ENCODE measurements around the gene OR51I1. TPM values are rescaled to one million over a fixed set of nuclear protein-coding genes. Genes with fewer than 3 reads are reported as not detected.

The OR51I1 gene
- total RNA-seq, 1 experiment from 2014 or later = not detected

DNA sequence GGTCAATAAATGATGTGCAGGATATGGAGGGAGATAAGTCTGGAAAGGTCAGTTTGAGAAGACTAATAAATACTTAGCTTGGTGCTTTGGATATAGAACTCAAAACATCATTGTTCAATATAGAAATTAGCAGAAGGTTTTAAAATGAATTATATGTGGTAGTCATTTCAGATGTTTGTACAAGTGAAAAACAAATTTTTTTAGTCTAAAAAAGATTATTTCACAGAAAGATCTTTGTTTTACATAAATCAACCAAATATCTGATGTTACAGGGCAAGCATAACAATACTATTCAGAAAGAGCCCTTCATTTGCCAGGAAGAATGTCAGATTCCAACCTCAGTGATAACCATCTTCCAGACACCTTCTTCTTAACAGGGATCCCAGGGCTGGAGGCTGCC lies 47.1 kb upstream of the OR51I1 start, which contains the start of gene OR52D1:
Gene OR52D1 (plus strand): TSS at position 301 of the 400 bp plus-strand sequence. CDS start 22 bp downstream, at position 323.
- Histone ChIP-seq H3K23me2 (ENCODE audit: insufficient read length, low read depth, low read length, poor library complexity, severe bottlenecking) (no peaks in the 10 kb centered on the region), H2AK5ac (ENCODE audit: insufficient read length, low read length) (no peak within 1 kb of the TSS), H3K9ac (ENCODE audit: extremely low read depth, insufficient read length, low read length) (no peak within 1 kb of the TSS), H3K14ac (ENCODE audit: insufficient read depth, low read length) (no peak within 1 kb of the TSS), H3K4me2 (ENCODE audit: insufficient read depth, insufficient read length, low read length) (no peak within 1 kb of the TSS), H2BK20ac (ENCODE audit: low read depth, low read length, poor library complexity, severe bottlenecking) (no peak within 1 kb of the TSS), H3K56ac (ENCODE audit: insufficient read length, low read depth, low read length) (no peak within 1 kb of the TSS), H3K79me1 (ENCODE audit: insufficient read depth, low read depth, low read length, poor library complexity, severe bottlenecking) (no peaks in the 10 kb centered on the region), H2BK12ac (ENCODE audit: insufficient read length, low read depth, low read length) (no peak within 1 kb of the TSS), H3T11ph (ENCODE audit: low read length) (no peak within 1 kb of the TSS), H2BK5ac (ENCODE audit: insufficient read length, low read length) (no peak within 1 kb of the TSS), H2BK120ac (ENCODE audit: low read depth, low read length, poor library complexity, severe bottlenecking) (no peak within 1 kb of the TSS), H3K4me1 (ENCODE audit: insufficient read depth, low read length) (no peaks in the 10 kb centered on the region), H3K27ac (ENCODE audit: insufficient read length, low read depth, low read length) (no peak within 1 kb of the TSS), H3K79me2 (ENCODE audit: insufficient read depth, low read length) (no peaks in the 10 kb centered on the region), H4K91ac (ENCODE audit: insufficient read length, low read depth, low read length) (no peak within 1 kb of the TSS), H2AFZ (ENCODE audit: low read length) (no peak within 1 kb of the TSS), H3K27me3 (ENCODE audit: insufficient read depth, low read length) (no peaks in the 10 kb centered on the region), H4K5ac (ENCODE audit: insufficient read length, low read depth, low read length) (no peak within 1 kb of the TSS), H4K20me1 (ENCODE audit: control insufficient read depth, insufficient read depth, insufficient read length) (no peaks in the 10 kb centered on the region), H3K4ac (ENCODE audit: low read depth, low read length) (no peak within 1 kb of the TSS), H3K18ac (ENCODE audit: insufficient read length, low read depth, low read length) (no peak within 1 kb of the TSS), H2BK15ac (ENCODE audit: low read depth, low read length) (no peak within 1 kb of the TSS), H4K8ac (replicated peaks; ENCODE audit: insufficient read length, low read depth, low read length) (no peak within 1 kb of the TSS), H3K23ac (ENCODE audit: insufficient read length, low read depth, low read length) (no peak within 1 kb of the TSS), H3K9me3 (ENCODE audit: control insufficient read depth, low read depth, low read length) (no peaks in the 10 kb centered on the region)
- TF ChIP-seq, protein P1, sequence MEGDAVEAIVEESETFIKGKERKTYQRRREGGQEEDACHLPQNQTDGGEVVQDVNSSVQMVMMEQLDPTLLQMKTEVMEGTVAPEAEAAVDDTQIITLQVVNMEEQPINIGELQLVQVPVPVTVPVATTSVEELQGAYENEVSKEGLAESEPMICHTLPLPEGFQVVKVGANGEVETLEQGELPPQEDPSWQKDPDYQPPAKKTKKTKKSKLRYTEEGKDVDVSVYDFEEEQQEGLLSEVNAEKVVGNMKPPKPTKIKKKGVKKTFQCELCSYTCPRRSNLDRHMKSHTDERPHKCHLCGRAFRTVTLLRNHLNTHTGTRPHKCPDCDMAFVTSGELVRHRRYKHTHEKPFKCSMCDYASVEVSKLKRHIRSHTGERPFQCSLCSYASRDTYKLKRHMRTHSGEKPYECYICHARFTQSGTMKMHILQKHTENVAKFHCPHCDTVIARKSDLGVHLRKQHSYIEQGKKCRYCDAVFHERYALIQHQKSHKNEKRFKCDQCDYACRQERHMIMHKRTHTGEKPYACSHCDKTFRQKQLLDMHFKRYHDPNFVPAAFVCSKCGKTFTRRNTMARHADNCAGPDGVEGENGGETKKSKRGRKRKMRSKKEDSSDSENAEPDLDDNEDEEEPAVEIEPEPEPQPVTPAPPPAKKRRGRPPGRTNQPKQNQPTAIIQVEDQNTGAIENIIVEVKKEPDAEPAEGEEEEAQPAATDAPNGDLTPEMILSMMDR (conservative IDR thresholded peaks at IDR 0.05) = no peak
- Mint-ChIP-seq H3K4me1 (peaks cover 0 to 3% of the 10 kb centered on the region in 2 experiments; a peak in 1 of 4 replicates), H3K4me3 (no peak within 1 kb of the TSS), H3K27me3 (ENCODE audit: low read depth) (no peaks in the 10 kb centered on the region), H3K9me3 (no peaks in the 10 kb centered on the region), H3K27ac (no peak within 1 kb of the TSS), H3K36me3 (ENCODE audit: insufficient read depth in 1 of 3, low read depth in 3 of 3) (no peaks in the 10 kb centered on the region)
- no peak for DNase-seq
